ENCODE data around the gene ANKRD62.
"Not testable (repeated sequence)": the region's sequence is repeated elsewhere in the genome, so short reads cannot be mapped to it uniquely, and the experiment has no call there.

The ANKRD62 gene

GRCh38 chr18:12066910-12067511 lies 26.6 kb upstream of the ANKRD62 start:
- no peak for DNase-seq

- DNase-seq: no peak
These were observed 26.0 kb upstream of the ANKRD62 start for GRCh38 chr18:12067671-12068070.

- not testable (repeated sequence) for DNase-seq
These were observed 25.2 kb upstream of the ANKRD62 start for GRCh38 chr18:12068316-12068949.

- DNase-seq: no peak
These were observed 24.7 kb upstream of the ANKRD62 start for GRCh38 chr18:12068950-12069320.

- DNase-seq: not testable (repeated sequence)
These were observed 22.6 kb upstream of the ANKRD62 start for GRCh38 chr18:12071066-12071465.

- no peak for DNase-seq
These were observed 20.6 kb upstream of the ANKRD62 start for GRCh38 chr18:12072996-12073395.

GRCh38 chr18:12074736-12075135 lies 18.9 kb upstream of the ANKRD62 start:
- no peak for DNase-seq

- DNase-seq: no peak
These were observed 17.1 kb upstream of the ANKRD62 start for GRCh38 chr18:12076424-12077140.

GRCh38 chr18:12077994-12078393 lies 15.6 kb upstream of the ANKRD62 start:
- not testable (repeated sequence) for DNase-seq

GRCh38 chr18:12079491-12080237 lies 14.0 kb upstream of the ANKRD62 start:
- DNase-seq: peak; percentile 83

GRCh38 chr18:12085136-12085535 lies 8.5 kb upstream of the ANKRD62 start:
- no peak for DNase-seq

- DNase-seq: no peak
These were observed 7.9 kb upstream of the ANKRD62 start for GRCh38 chr18:12085786-12086185.

GRCh38 chr18:12086249-12086648 lies 7.4 kb upstream of the ANKRD62 start:
- DNase-seq: no peak

GRCh38 chr18:12086677-12087470 lies 6.8 kb upstream of the ANKRD62 start:
- no peak for DNase-seq

- DNase-seq: no peak
These were observed 6.1 kb upstream of the ANKRD62 start for GRCh38 chr18:12087471-12088025.

- DNase-seq: no peak
These were observed 5.5 kb upstream of the ANKRD62 start for GRCh38 chr18:12088096-12088495.

GRCh38 chr18:12088731-12089375 lies 4.8 kb upstream of the ANKRD62 start:
- DNase-seq: no peak

GRCh38 chr18:12091538-12092141 lies 2.0 kb upstream of the ANKRD62 start:
- DNase-seq: no peak

GRCh38 chr18:12092398-12093229 lies 1.0 kb upstream of the ANKRD62 start:
- no peak for DNase-seq

- no peak for DNase-seq
These were observed 4.7 kb downstream of the ANKRD62 start for GRCh38 chr18:12098374-12098773.
